Keratinocyte (primary cell): ENCODE measurements around the gene TENM4. TPM values are rescaled to one million over a fixed set of nuclear protein-coding genes. Genes with fewer than 3 reads are reported as not detected.

Source experiments
- DNase-seq: peaks from one replicate; pipeline ENCODE4 v3.0.0-alpha.2; 2011; ENCODE audit warnings: low read depth, missing footprints, low spot score
- FAIRE-seq: peaks from 2 replicates; lab custom pipeline; 2011; peaks lifted over from hg19 to GRCh38; lab: Jason Lieb, UNC
- H2AFZ ChIP-seq: 2 replicates; pipeline ENCODE4 v1.6.0; 2012; ENCODE audit warnings: low read length, control low read depth, inconsistent platforms; ENCODE audit not compliant: control insufficient read depth
- H3K27ac ChIP-seq: 2 replicates; pipeline ENCODE4 v1.5.1; 2011; ENCODE audit warnings: low read length; ENCODE audit not compliant: control insufficient read depth, insufficient read depth
- H3K27me3 ChIP-seq: 3 replicates; pipeline ENCODE4 v1.6.0; 2011; ENCODE audit warnings: low read length; ENCODE audit not compliant: control insufficient read depth, insufficient read depth; ENCODE audit errors: extremely low read depth
- H3K36me3 ChIP-seq, 2 experiments: 2 replicates in 1 of 2; 3 replicates in 1 of 2; pipeline ENCODE4 v1.5.1; 2011; ENCODE audit warnings: low read length in 2 of 2, mild to moderate bottlenecking in 1 of 2; ENCODE audit not compliant: control insufficient read depth in 2 of 2, insufficient read depth in 2 of 2; ENCODE audit errors: extremely low read depth in 1 of 2
- H3K4me1 ChIP-seq: 3 replicates; pipeline ENCODE4 v1.5.1; 2011; ENCODE audit warnings: low read length; ENCODE audit not compliant: control insufficient read depth, insufficient read depth; ENCODE audit errors: extremely low read depth
- H3K4me2 ChIP-seq: 3 replicates; pipeline ENCODE4 v1.6.0; 2011; ENCODE audit warnings: low read depth, low read length; ENCODE audit not compliant: control insufficient read depth, insufficient read depth; ENCODE audit errors: extremely low read depth
- H3K4me3 ChIP-seq, 3 experiments: fragments of 200-600 bp in 1 of 3; sonication (generic) in 1 of 3; 2 replicates in 2 of 3; 3 replicates in 1 of 3; pipeline ENCODE4 v1.5.1; 2011 to 2016; ENCODE audit warnings: low read length in 3 of 3, mild to moderate bottlenecking in 3 of 3, control low read depth in 2 of 3, inconsistent platforms in 1 of 3, low read depth in 1 of 3, mixed read lengths in 1 of 3, mixed run types in 1 of 3, moderate library complexity in 1 of 3; ENCODE audit not compliant: control insufficient read depth in 2 of 3, insufficient read depth in 2 of 3; ENCODE audit errors: extremely low read depth in 1 of 3
- H3K79me2 ChIP-seq: 2 replicates; pipeline ENCODE4 v1.6.0; 2012; ENCODE audit warnings: low read length; ENCODE audit not compliant: control insufficient read depth, insufficient read depth
- H3K9ac ChIP-seq: 3 replicates; pipeline ENCODE4 v1.6.0; 2011; ENCODE audit warnings: low read length; ENCODE audit not compliant: control insufficient read depth, insufficient read depth; ENCODE audit errors: extremely low read depth
- H3K9me1 ChIP-seq: 3 replicates; pipeline ENCODE4 v1.6.0; 2011; ENCODE audit warnings: low read length; ENCODE audit not compliant: control insufficient read depth, insufficient read depth; ENCODE audit errors: extremely low read depth
- H3K9me3 ChIP-seq: 2 replicates; pipeline ENCODE4 v1.5.1; 2012; ENCODE audit warnings: low read depth, low read length; ENCODE audit not compliant: control insufficient read depth
- H4K20me1 ChIP-seq: 3 replicates; pipeline ENCODE4 v1.6.0; 2011; ENCODE audit warnings: low read length; ENCODE audit not compliant: control insufficient read depth, insufficient read depth; ENCODE audit errors: extremely low read depth
- CTCF ChIP-seq, 3 experiments: IDR thresholded peaks in 1 of 3; conservative IDR thresholded peaks in 1 of 3; optimal IDR thresholded peaks in 1 of 3; 2 replicates in 2 of 3; 3 replicates in 1 of 3; pipeline versions ENCODE3 to v1.5.1; 2011; ENCODE audit warnings: low read length in 3 of 3, mild to moderate bottlenecking in 3 of 3, moderate library complexity in 2 of 3, control low read depth in 1 of 3, inconsistent platforms in 1 of 3; ENCODE audit not compliant: insufficient read depth in 2 of 3; ENCODE audit errors: extremely low read depth in 1 of 3
- EZH2 ChIP-seq: IDR thresholded peaks from one replicate; pipeline ENCODE4 v1.6.1; 2012; ENCODE audit warnings: inconsistent platforms, mild to moderate bottlenecking, low read length, moderate library complexity
- dilution Hi-C: fragments of 300-500 bp; cut with MboI; formaldehyde crosslinking; loops from one replicate; pipeline ENCODE4 v1.7.0; 2020; ENCODE audit warnings: low sequenced_read_pairs; ENCODE audit not compliant: extremely low pct_ligation_motif_present
- polyA plus RNA-seq, 5 experiments: library from polyadenylated mRNA; depleted of rRNA in 3 of 5; stranded (reverse) in 3 of 5; stranded (forward) in 1 of 5; unstranded in 1 of 5; fragments of >200 nt; gene quantifications; 1 replicate in 1 of 5; 2 replicates in 3 of 5; 3 replicates in 1 of 5; pipeline versions ENCODE4 v1.2.1 to v1.2.3, GENCODE V29; 2011 to 2012; ENCODE audit warnings: missing spikeins in 2 of 5, low read depth in 1 of 5, low replicate concordance in 1 of 5

TENM4 gene
- polyA plus RNA-seq, 1 donor (not counting 4 experiments of a cell fraction or from before 2014, with no cell fraction given), result 3.5 TPM

GRCh38 chr11:79139900-79140299 is 300.9 kb downstream of the TENM4 start:
- Histone ChIP-seq H3K27ac (no peak overlapping the region), H3K27me3 (no peaks in the 10 kb centered on the region), H2AFZ (no peak overlapping the region), H3K36me3 (no peaks in the 10 kb centered on the region), H3K4me2 (no peak overlapping the region), H3K79me2 (no peaks in the 10 kb centered on the region), H3K4me1 (no peaks in the 10 kb centered on the region), H3K9me3 (no peaks in the 10 kb centered on the region), H3K9me1 (no peaks in the 10 kb centered on the region), H4K20me1 (no peaks in the 10 kb centered on the region), H3K4me3 (no peak overlapping the region), H3K9ac (no peak overlapping the region)
- DNase-seq (no peak), FAIRE-seq (no peak)
- TF ChIP-seq CTCF (optimal IDR thresholded peaks at IDR 0.05 in 1 of 3, IDR thresholded peaks at IDR 0.05 in 1 of 3, conservative IDR thresholded peaks at IDR 0.05 in 1 of 3; ENCODE audit: extremely low read depth in 1 of 3, insufficient read depth in 2 of 3, low read length in 3 of 3) (no peak), EZH2 (no peak)
- dilution Hi-C loops, result no loop called here

GRCh38 chr11:79129702-79130101 is 311.1 kb downstream of the TENM4 start:
- Histone ChIP-seq H3K4me2 (no peak overlapping the region), H3K9me1 (no peaks in the 10 kb centered on the region), H3K4me1 (peaks cover 2% of the 10 kb centered on the region), H4K20me1 (no peaks in the 10 kb centered on the region), H3K9ac (no peak overlapping the region), H3K36me3 (no peaks in the 10 kb centered on the region), H3K9me3 (no peaks in the 10 kb centered on the region), H2AFZ (no peak overlapping the region), H3K27ac (no peak overlapping the region), H3K27me3 (no peaks in the 10 kb centered on the region), H3K79me2 (no peaks in the 10 kb centered on the region), H3K4me3 (no peak overlapping the region)
- TF ChIP-seq EZH2, result no peak
- TF ChIP-seq CTCF (optimal IDR thresholded peaks at IDR 0.05 in 1 of 3, IDR thresholded peaks at IDR 0.05 in 1 of 3, conservative IDR thresholded peaks at IDR 0.05 in 1 of 3; ENCODE audit: extremely low read depth in 1 of 3, insufficient read depth in 2 of 3, low read length in 3 of 3), result no peak
- FAIRE-seq (no peak), DNase-seq (no peak)
- dilution Hi-C loops, result no loop called here
